Measurements from ENCODE around the gene PCNX3. TPM values are rescaled to one million over a fixed set of nuclear protein-coding genes. Genes with fewer than 3 reads are reported as not detected.

Gene PCNX3
- total and polyA plus RNA-seq, 2 of the 4 experiments (the other 2 are of a cell fraction) = 5.6 to 33.2 TPM

GRCh38 chr11:65648997-65649493 lies 33.5 kb downstream of the PCNX3 start:
- DNase-seq = no peak
- no TSS peak for BruUV-seq (replicated peaks)

More at GRCh38 chr11:65648997-65649493, 33.5 kb downstream of the PCNX3 start:
- H3K27me3 ChIP-seq (ENCODE audit: control insufficient read depth, insufficient read depth, low read length) = no peaks in the 10 kb centered on the region
- no peak overlapping the region for H2BK15ac ChIP-seq (ENCODE audit: low read depth, low read length)
- ChIA-PET POLR2A (ENCODE audit: unreplicated experiment) (no interaction called here), CTCF (interaction anchor here (0.6 kb wide), 1 partner anchor 34 kb away, joined by 3 read pairs; no protein-coding TSS in a partner anchor)
- no peak overlapping the region for H2BK20ac ChIP-seq (ENCODE audit: low read depth, low read length)
- H3K4me2 ChIP-seq (ENCODE audit: low read depth, low read length) = no peak overlapping the region
- no peak overlapping the region for H4K8ac ChIP-seq (ENCODE audit: low read depth in 2 of 2, low read length in 2 of 2)
- H3K27ac ChIP-seq (ENCODE audit: insufficient read depth, low read length) = no peak overlapping the region
- H3K4me1 ChIP-seq (ENCODE audit: control insufficient read depth, insufficient read depth, low read length) = peaks cover 21% of the 10 kb centered on the region
- H3K36me3 ChIP-seq (ENCODE audit: control insufficient read depth, insufficient read depth, low read length) = peaks cover 19% of the 10 kb centered on the region
- H3K9ac ChIP-seq (ENCODE audit: low read depth, low read length) = no peak overlapping the region
- H3K14ac ChIP-seq (replicated peaks; ENCODE audit: low read depth, low read length) = no peak overlapping the region
- H2AK9ac ChIP-seq (replicated peaks; ENCODE audit: low read depth, low read length, poor library complexity) = no peak overlapping the region
- TF ChIP-seq, protein P1, sequence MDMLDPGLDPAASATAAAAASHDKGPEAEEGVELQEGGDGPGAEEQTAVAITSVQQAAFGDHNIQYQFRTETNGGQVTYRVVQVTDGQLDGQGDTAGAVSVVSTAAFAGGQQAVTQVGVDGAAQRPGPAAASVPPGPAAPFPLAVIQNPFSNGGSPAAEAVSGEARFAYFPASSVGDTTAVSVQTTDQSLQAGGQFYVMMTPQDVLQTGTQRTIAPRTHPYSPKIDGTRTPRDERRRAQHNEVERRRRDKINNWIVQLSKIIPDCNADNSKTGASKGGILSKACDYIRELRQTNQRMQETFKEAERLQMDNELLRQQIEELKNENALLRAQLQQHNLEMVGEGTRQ (IDR thresholded peaks at IDR 0.05; ENCODE audit: low read depth, low read length) = no peak
- TF ChIP-seq RAD21 (IDR thresholded peaks at IDR 0.05; ENCODE audit: low read length) (no peak), CEBPB (IDR thresholded peaks at IDR 0.05; ENCODE audit: low read depth, low read length) (no peak), CHD1 (IDR thresholded peaks at IDR 0.05; ENCODE audit: low read depth, low read length) (no peak), FOS (IDR thresholded peaks at IDR 0.05; ENCODE audit: low read depth, low read length) (no peak), RFX5 (IDR thresholded peaks at IDR 0.05; ENCODE audit: low read depth, low read length) (no peak), MXI1 (IDR thresholded peaks at IDR 0.05; ENCODE audit: borderline replicate concordance, low read depth, low read length) (no peak), BHLHE40 (IDR thresholded peaks at IDR 0.05; ENCODE audit: low read depth, low read length) (no peak), SMC3 (IDR thresholded peaks at IDR 0.05; ENCODE audit: low read depth, low read length) (no peak), CTCF (conservative IDR thresholded peaks at IDR 0.05; ENCODE audit: low read depth, low read length) (no peak), MAZ (IDR thresholded peaks at IDR 0.05; ENCODE audit: borderline replicate concordance, low read depth, low read length) (no peak), MAFK (IDR thresholded peaks at IDR 0.05; ENCODE audit: low read depth, low read length) (no peak)
- no peak overlapping the region for H2AFZ ChIP-seq (replicated peaks; ENCODE audit: low read length, poor library complexity)
- no peak overlapping the region for H4K91ac ChIP-seq (ENCODE audit: insufficient read depth, low read depth, low read length)
- no peak overlapping the region for H3K23ac ChIP-seq (ENCODE audit: low read depth, low read length)
- no peak overlapping the region for H2BK5ac ChIP-seq (ENCODE audit: low read depth, low read length, poor library complexity, severe bottlenecking)
- peaks cover 9 to 38% of the 10 kb centered on the region in 2 experiments; a peak in 3 of 4 replicates for H3K79me1 ChIP-seq (ENCODE audit: low read depth in 1 of 2, low read length in 2 of 2)
- peaks cover 23% of the 10 kb centered on the region for H3K9me1 ChIP-seq (ENCODE audit: insufficient read depth, low read length)
- 67% methylated on average over 2 of the region's 12 CpGs; no CpG with 5 or more reads in 1 of the 2 experiments for WGBS, 2 experiments (ENCODE audit: extremely low coverage in 2 of 2, insufficient read length in 1 of 2)
- H2AK5ac ChIP-seq (ENCODE audit: low read depth, low read length) = no peak overlapping the region
- H4K5ac ChIP-seq (ENCODE audit: low read depth, low read length) = no peak overlapping the region
- no peak overlapping the region for H2BK120ac ChIP-seq (ENCODE audit: low read depth, low read length)
- H4K20me1 ChIP-seq (ENCODE audit: insufficient read depth, low read length) = peaks cover 4% of the 10 kb centered on the region; the same call in 1 of the 2 replicates
- intact Hi-C loops (cut with micrococcal nuclease) = no loop called here
- H3K4ac ChIP-seq (ENCODE audit: low read depth, low read length) = no peak overlapping the region
- H3K56ac ChIP-seq (ENCODE audit: extremely low read depth, insufficient read depth, low read length) = no peak overlapping the region
- no peak for ATAC-seq (ENCODE audit: low read depth)
- in situ Hi-C loops (cut with MboI; ENCODE audit: low sequenced_read_pairs) = no loop called here
- dilution Hi-C loops (cut with HindIII; ENCODE audit: low sequenced_read_pairs, unreplicated experiment) = no loop called here
- no peak overlapping the region for H3K4me3 ChIP-seq (ENCODE audit: insufficient read depth, low read depth, low read length)
- H3K9me3 ChIP-seq (ENCODE audit: control insufficient read depth, insufficient read depth, low read length) = no peaks in the 10 kb centered on the region
- H3K18ac ChIP-seq (ENCODE audit: low read depth, low read length) = no peak overlapping the region
